WTC11 (cell line): ENCODE data around the gene H2AZ2. TPM values are rescaled to one million over a fixed set of nuclear protein-coding genes. Genes with fewer than 3 reads are reported as not detected.

Experiments
- ATF1 ChIP-seq: sonication (generic); formaldehyde crosslinking; IDR thresholded peaks from 2 replicates; pipeline ENCODE4 v1.8.1; 2023; ENCODE audit warnings: mild to moderate bottlenecking, moderate library complexity, missing genetic modification reagents
- ATF6 ChIP-seq: sonication (generic); formaldehyde crosslinking; IDR thresholded peaks from 2 replicates; pipeline ENCODE4 v1.8.1; 2023; ENCODE audit warnings: mild to moderate bottlenecking, missing genetic modification reagents
- CDX4 ChIP-seq: fragments of 250-450 bp; sonication (Bioruptor Pico); IDR thresholded peaks from 2 replicates; pipeline ENCODE4 v1.9.0; 2021; ENCODE audit warnings: moderate library complexity, mild to moderate bottlenecking, inconsistent platforms, borderline replicate concordance
- E2F1 ChIP-seq: sonication (generic); formaldehyde crosslinking; IDR thresholded peaks from 2 replicates; pipeline ENCODE4 v1.8.0; 2022; ENCODE audit warnings: mild to moderate bottlenecking, missing genetic modification reagents
- E2F5 ChIP-seq: sonication (generic); formaldehyde crosslinking; IDR thresholded peaks from 2 replicates; pipeline ENCODE4 v1.8.1; 2022; ENCODE audit warnings: mild to moderate bottlenecking, moderate library complexity, missing genetic modification reagents
- ETV6 ChIP-seq: sonication (generic); formaldehyde crosslinking; IDR thresholded peaks from 2 replicates; pipeline ENCODE4 v1.8.1; 2022; ENCODE audit warnings: mild to moderate bottlenecking, missing genetic modification reagents
- FOXK1 ChIP-seq: sonication (generic); formaldehyde crosslinking; IDR thresholded peaks from 2 replicates; pipeline ENCODE4 v1.8.0; 2022; ENCODE audit warnings: mild to moderate bottlenecking, moderate library complexity, missing genetic modification reagents
- FOXP4 ChIP-seq: sonication (generic); formaldehyde crosslinking; IDR thresholded peaks from 2 replicates; pipeline ENCODE4 v1.8.0; 2022; ENCODE audit warnings: mild to moderate bottlenecking, missing genetic modification reagents
- GRHL2 ChIP-seq: fragments of 250-450 bp; sonication (Bioruptor Pico); IDR thresholded peaks from 2 replicates; pipeline ENCODE4 v1.8.0; 2022; ENCODE audit warnings: mild to moderate bottlenecking, moderate library complexity; ENCODE audit not compliant: insufficient replicate concordance, severe bottlenecking
- HMGXB4 ChIP-seq: sonication (generic); formaldehyde crosslinking; IDR thresholded peaks from 2 replicates; pipeline ENCODE4 v1.8.1; 2023; ENCODE audit warnings: mild to moderate bottlenecking, moderate library complexity, missing genetic modification reagents
- MLX ChIP-seq: sonication (generic); formaldehyde crosslinking; IDR thresholded peaks from 2 replicates; pipeline ENCODE4 v1.8.1; 2023; ENCODE audit warnings: mild to moderate bottlenecking, missing genetic modification reagents, moderate library complexity
- NFATC4 ChIP-seq: fragments of 250-450 bp; sonication (Bioruptor Pico); IDR thresholded peaks from 2 replicates; pipeline ENCODE4 v1.9.0; 2021; ENCODE audit warnings: mild to moderate bottlenecking
- NR1H2 ChIP-seq: sonication (generic); formaldehyde crosslinking; IDR thresholded peaks from 2 replicates; pipeline ENCODE4 v1.9.0; 2021; ENCODE audit warnings: mild to moderate bottlenecking, moderate library complexity, missing genetic modification reagents
- PRDM15 ChIP-seq: sonication (generic); formaldehyde crosslinking; IDR thresholded peaks from 2 replicates; pipeline ENCODE4 v1.8.0; 2022; ENCODE audit warnings: missing genetic modification reagents
- SMAD3 ChIP-seq: sonication (generic); formaldehyde crosslinking; IDR thresholded peaks from 2 replicates; pipeline ENCODE4 v1.8.0; 2022; ENCODE audit warnings: missing genetic modification reagents, mild to moderate bottlenecking, borderline replicate concordance
- SOX15 ChIP-seq: fragments of 250-450 bp; sonication (Bioruptor Pico); IDR thresholded peaks from 2 replicates; pipeline ENCODE4 v1.9.0; 2021; ENCODE audit warnings: mild to moderate bottlenecking
- ZBTB43 ChIP-seq: sonication (generic); formaldehyde crosslinking; IDR thresholded peaks from 2 replicates; pipeline ENCODE4 v1.8.1; 2023; ENCODE audit warnings: mild to moderate bottlenecking, missing genetic modification reagents
- ZNF219 ChIP-seq: sonication (generic); formaldehyde crosslinking; IDR thresholded peaks from 2 replicates; pipeline ENCODE4 v1.8.0; 2023; ENCODE audit warnings: missing genetic modification reagents, mild to moderate bottlenecking, borderline replicate concordance
- ZNF232 ChIP-seq: sonication (generic); formaldehyde crosslinking; IDR thresholded peaks from 2 replicates; pipeline ENCODE4 v1.8.0; 2022; ENCODE audit warnings: mild to moderate bottlenecking, missing genetic modification reagents
- ZNF416 ChIP-seq: fragments of 250-450 bp; sonication (Bioruptor Pico); IDR thresholded peaks from 2 replicates; pipeline ENCODE4 v1.9.0; 2021; ENCODE audit warnings: mild to moderate bottlenecking, inconsistent platforms
- ZNF512 ChIP-seq: sonication (generic); formaldehyde crosslinking; IDR thresholded peaks from 2 replicates; pipeline ENCODE4 v1.8.1; 2022; ENCODE audit warnings: missing genetic modification reagents, borderline replicate concordance
- total RNA-seq: library from RNA; stranded (reverse); gene quantifications from 3 replicates; pipeline ENCODE4 v1.2.3, GENCODE V29; 2021

H2AZ2 gene
- total RNA-seq, 1 experiment from 2014 or later = 178 TPM

- TF ChIP-seq ATF1 (CRISPR knock-in tag) = peak; percentile 92
- TF ChIP-seq FOXK1 (CRISPR knock-in tag) = peak; percentile 81
- TF ChIP-seq GRHL2 (CRISPR knock-in tag) = no peak
- no peak for TF ChIP-seq ZNF219 (CRISPR knock-in tag)
- no peak for TF ChIP-seq ZNF416 (CRISPR knock-in tag)
- TF ChIP-seq ZNF512 (CRISPR knock-in tag) = no peak
- TF ChIP-seq FOXP4 (CRISPR knock-in tag) = peak; percentile 50; the same call in 1 of the 2 replicates
- TF ChIP-seq HMGXB4 (CRISPR knock-in tag) = no peak
- peak; percentile 33; the same call in 1 of the 2 replicates for TF ChIP-seq PRDM15 (CRISPR knock-in tag)
- TF ChIP-seq ZBTB43 (CRISPR knock-in tag) = no peak
- TF ChIP-seq NR1H2 = no peak
- TF ChIP-seq ZNF232 (CRISPR knock-in tag) = no peak
- no peak for TF ChIP-seq ATF6 (CRISPR knock-in tag)
- TF ChIP-seq E2F5 (CRISPR knock-in tag) = peak; percentile 91
- no peak for TF ChIP-seq CDX4 (CRISPR knock-in tag)
- no peak for TF ChIP-seq SMAD3 (CRISPR knock-in tag)
- TF ChIP-seq NFATC4 (CRISPR knock-in tag) = no peak
- TF ChIP-seq MLX (CRISPR knock-in tag) = no peak
- TF ChIP-seq SOX15 = no peak
- TF ChIP-seq ETV6 = 0 out of 2 replicates have a peak, but pooled peaks have one; percentile 24
- no peak for TF ChIP-seq E2F1 (CRISPR knock-in tag)
These were observed 37.8 kb upstream of the H2AZ2 start, which contains the start of gene PURB (continued) for GRCh38 chr7:44885394-44886317.
